Esophagus squamous epithelium (tissue), 5 donors: ENCODE measurements around the gene ESRRB. TPM values are rescaled to one million over a fixed set of nuclear protein-coding genes. Genes with fewer than 3 reads are reported as not detected.

Experiments
- DNase-seq: peaks from one replicate; lab custom pipeline; 2025; lab: John Stamatoyannopoulos, UW
- H3K27ac ChIP-seq, 4 donors: fragments of 200-600 bp; sonication (generic); one replicate each; pipeline ENCODE4 v1.5.1; 2016 to 2019; ENCODE audit warnings: mild to moderate bottlenecking in 1 of 4
- H3K27me3 ChIP-seq, 4 donors: fragments of 200-600 bp; sonication (generic); 1 replicate in 3 of 4; 2 replicates in 1 of 4; pipeline versions ENCODE4 v1.5.1 to v1.6.0; 2017 to 2021; ENCODE audit warnings: antibody characterized with exemption in 1 of 4
- H3K36me3 ChIP-seq, 3 donors: fragments of 200-600 bp; sonication (generic); one replicate each; pipeline ENCODE4 v1.5.1; 2016 to 2019
- H3K4me1 ChIP-seq, 3 donors: fragments of 200-600 bp; sonication (generic); one replicate each; pipeline ENCODE4 v1.5.1; 2017 to 2019
- H3K4me3 ChIP-seq, 4 donors: fragments of 200-600 bp; sonication (generic); 1 replicate in 3 of 4; 2 replicates in 1 of 4; pipeline ENCODE4 v1.5.1; 2016 to 2019; ENCODE audit warnings: mild to moderate bottlenecking in 2 of 4, moderate library complexity in 1 of 4
- H3K9me3 ChIP-seq, 3 donors: fragments of 200-600 bp; sonication (generic); one replicate each; pipeline ENCODE4 v1.5.1; 2016 to 2019
- POLR2A ChIP-seq, 4 donors: fragments of 450-650 bp; IDR thresholded peaks; one replicate each; pipeline ENCODE4 v1.6.1; 2017; ENCODE audit warnings: antibody characterized with exemption in 4 of 4, mild to moderate bottlenecking in 4 of 4, moderate library complexity in 3 of 4
- WGBS, 2 donors: methylation state at CpG; one replicate each; pipeline ENCODE4 v1.1.5; 2018; 5-methylcytosine and 5-hydroxymethylcytosine counted together
- intact Hi-C: fragments of 100-400 bp; cut with DNase I; formaldehyde crosslinking; loops from one replicate; pipeline ENCODE4 v1.15.0; 2022
- total RNA-seq, 4 donors: library from RNA; depleted of rRNA; stranded (reverse); fragments of >200 nt; gene quantifications; one replicate each; pipeline ENCODE4 v1.1.0, GENCODE V29; 2016
- TF ChIP-seq, protein P1 (sequence below), 6 experiments: fragments of 450-650 bp in 4 of 6; fragments of 200-600 bp in 2 of 6; sonication (generic) in 2 of 6; IDR thresholded peaks; one replicate each; pipeline ENCODE4 v1.5.1; 2016 to 2019; ENCODE audit warnings: antibody characterized with exemption in 6 of 6, mild to moderate bottlenecking in 4 of 6, moderate library complexity in 4 of 6
- donor health status: DM: yes; HTN: yes; CAD: no.

ESRRB gene
- total RNA-seq, 4 donors from 2014 or later = not detected

DNA sequence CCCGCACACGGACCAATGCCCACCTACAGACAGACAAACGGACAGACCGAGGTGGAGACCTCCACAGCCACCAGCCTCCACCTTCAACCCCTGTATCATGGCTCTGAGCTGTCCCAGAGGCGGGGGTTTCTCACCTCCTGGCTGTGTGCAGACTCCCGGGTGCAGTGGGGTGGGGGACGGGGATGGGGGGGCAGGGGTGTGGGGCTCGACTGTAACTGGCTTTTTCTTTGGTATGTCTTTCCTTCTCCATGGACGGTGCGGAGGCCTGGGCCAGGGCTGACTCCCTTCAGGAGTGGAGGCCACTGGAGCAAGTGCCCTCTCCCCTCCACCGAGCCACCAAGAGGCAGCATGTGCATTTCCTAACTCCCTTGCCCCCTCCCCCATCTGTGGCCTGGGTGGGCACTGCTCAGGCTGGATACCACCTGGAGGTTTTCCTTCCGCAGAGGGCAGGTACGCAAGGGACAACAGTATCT, 122.6 kb downstream of the ESRRB start:
- WGBS, 2 donors = 74 to 93% methylated on average over 5 to 6 of the region's 13 CpGs
- DNase-seq = no peak
- Histone ChIP-seq H3K9me3 (no peaks in the 10 kb centered on the region), H3K27ac (no peak overlapping the region), H3K27me3 (peaks cover 0 to 51% (median 0%) of the 10 kb centered on the region in 4 donors), H3K36me3 (no peaks in the 10 kb centered on the region), H3K4me1 (no peaks in the 10 kb centered on the region), H3K4me3 (no peak overlapping the region)
- intact Hi-C loops = no loop called here
- TF ChIP-seq, protein P1, sequence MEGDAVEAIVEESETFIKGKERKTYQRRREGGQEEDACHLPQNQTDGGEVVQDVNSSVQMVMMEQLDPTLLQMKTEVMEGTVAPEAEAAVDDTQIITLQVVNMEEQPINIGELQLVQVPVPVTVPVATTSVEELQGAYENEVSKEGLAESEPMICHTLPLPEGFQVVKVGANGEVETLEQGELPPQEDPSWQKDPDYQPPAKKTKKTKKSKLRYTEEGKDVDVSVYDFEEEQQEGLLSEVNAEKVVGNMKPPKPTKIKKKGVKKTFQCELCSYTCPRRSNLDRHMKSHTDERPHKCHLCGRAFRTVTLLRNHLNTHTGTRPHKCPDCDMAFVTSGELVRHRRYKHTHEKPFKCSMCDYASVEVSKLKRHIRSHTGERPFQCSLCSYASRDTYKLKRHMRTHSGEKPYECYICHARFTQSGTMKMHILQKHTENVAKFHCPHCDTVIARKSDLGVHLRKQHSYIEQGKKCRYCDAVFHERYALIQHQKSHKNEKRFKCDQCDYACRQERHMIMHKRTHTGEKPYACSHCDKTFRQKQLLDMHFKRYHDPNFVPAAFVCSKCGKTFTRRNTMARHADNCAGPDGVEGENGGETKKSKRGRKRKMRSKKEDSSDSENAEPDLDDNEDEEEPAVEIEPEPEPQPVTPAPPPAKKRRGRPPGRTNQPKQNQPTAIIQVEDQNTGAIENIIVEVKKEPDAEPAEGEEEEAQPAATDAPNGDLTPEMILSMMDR (IDR thresholded peaks at IDR 0.05) = no peak
- TF ChIP-seq POLR2A (IDR thresholded peaks at IDR 0.05) = no peak

DNA sequence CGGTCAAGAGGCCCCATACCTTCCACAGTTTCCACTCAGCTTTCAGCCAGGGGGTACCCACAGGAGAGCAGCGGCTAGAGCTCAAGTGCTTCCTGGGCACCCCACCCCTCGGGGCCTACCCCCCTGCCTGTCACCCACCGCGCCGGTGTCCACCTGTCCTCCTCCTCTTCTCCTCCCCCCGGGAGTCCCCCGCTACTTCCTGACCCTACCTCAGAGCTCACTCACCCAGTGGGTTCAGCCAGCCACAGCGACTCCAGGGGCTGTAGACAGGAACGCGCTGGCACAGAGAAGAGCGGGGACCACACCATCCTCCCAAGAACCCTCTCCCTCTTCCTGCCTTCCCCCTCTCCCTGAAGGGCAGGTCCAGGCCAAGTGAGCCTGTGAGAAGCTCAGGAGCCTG, 123.0 kb downstream of the ESRRB start:
- no peak overlapping the region for H3K27ac ChIP-seq
- H3K9me3 ChIP-seq = no peaks in the 10 kb centered on the region
- H3K36me3 ChIP-seq = no peaks in the 10 kb centered on the region
- intact Hi-C loops = no loop called here
- TF ChIP-seq, protein P1 (IDR thresholded peaks at IDR 0.05) = no peak
- no peak for TF ChIP-seq POLR2A (IDR thresholded peaks at IDR 0.05)
- DNase-seq = no peak
- peaks cover 0 to 51% (median 0%) of the 10 kb centered on the region in 4 donors for H3K27me3 ChIP-seq
- no peak overlapping the region for H3K4me3 ChIP-seq
- 76 to 91% methylated on average over 5 to 6 of the region's 12 CpGs for WGBS, 2 donors
- H3K4me1 ChIP-seq = no peaks in the 10 kb centered on the region

DNA sequence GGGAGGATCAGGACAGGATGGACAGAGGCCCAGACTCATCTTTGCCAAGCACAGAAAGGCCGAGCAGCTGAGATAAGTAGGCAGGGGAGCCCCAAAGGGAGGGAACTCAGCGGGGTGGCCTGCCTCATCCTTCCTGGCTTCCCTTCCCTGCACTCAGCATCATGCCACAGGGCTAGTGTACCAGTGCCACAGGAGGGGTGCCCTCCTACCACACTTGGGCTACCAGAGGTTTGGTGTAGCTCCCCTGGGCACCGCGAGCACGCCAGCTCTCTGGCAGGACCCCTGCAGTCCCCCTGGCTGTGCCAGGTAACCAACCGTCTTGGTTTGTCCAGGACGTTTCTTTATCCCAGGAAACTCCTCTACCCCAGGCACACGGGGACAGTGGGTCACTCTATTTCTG, 123.5 kb downstream of the ESRRB start:
- Histone ChIP-seq H3K27me3 (peaks cover 0 to 51% (median 0%) of the 10 kb centered on the region in 4 donors), H3K4me1 (no peaks in the 10 kb centered on the region), H3K27ac (no peak overlapping the region), H3K36me3 (no peaks in the 10 kb centered on the region), H3K4me3 (no peak overlapping the region), H3K9me3 (no peaks in the 10 kb centered on the region)
- TF ChIP-seq, protein P1 (IDR thresholded peaks at IDR 0.05) = no peak
- TF ChIP-seq POLR2A (IDR thresholded peaks at IDR 0.05) = no peak
- intact Hi-C loops = no loop called here
- whole genome bisulfite sequencing, 2 donors = 92% methylated on average over 7 of the region's 8 CpGs; no CpG with 5 or more reads in 1 of the 2 donors
- DNase-seq = no peak

DNA sequence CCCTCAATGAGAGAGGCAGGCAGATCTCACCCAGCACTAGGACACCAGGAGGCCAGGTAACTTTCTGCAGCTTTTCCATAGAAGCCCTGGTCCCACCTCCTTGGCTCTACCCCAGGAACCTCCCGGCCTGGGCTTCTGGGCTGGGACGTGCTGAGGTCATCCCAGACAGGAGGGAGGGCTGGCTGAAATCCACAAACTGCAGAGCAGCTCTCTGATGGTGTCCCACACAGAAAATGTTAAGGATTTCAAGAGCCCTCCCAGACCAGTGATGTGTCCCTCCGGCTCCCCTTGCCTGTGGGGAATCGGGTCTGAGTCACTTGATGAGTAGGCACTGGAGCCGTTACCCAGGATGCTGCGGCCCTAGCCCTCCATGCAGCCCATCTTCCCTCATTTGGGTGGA, 124.1 kb downstream of the ESRRB start:
- 0% methylated on average over 2 of the region's 6 CpGs; no CpG with 5 or more reads in 1 of the 2 donors for WGBS, 2 donors
- peaks cover 0 to 51% (median 0%) of the 10 kb centered on the region in 4 donors for H3K27me3 ChIP-seq
- DNase-seq = no peak
- no peaks in the 10 kb centered on the region for H3K4me1 ChIP-seq
- TF ChIP-seq POLR2A (IDR thresholded peaks at IDR 0.05) = no peak
- intact Hi-C loops = no loop called here
- H3K4me3 ChIP-seq = no peak overlapping the region
- no peaks in the 10 kb centered on the region for H3K36me3 ChIP-seq
- H3K27ac ChIP-seq = no peak overlapping the region
- no peaks in the 10 kb centered on the region for H3K9me3 ChIP-seq

DNA sequence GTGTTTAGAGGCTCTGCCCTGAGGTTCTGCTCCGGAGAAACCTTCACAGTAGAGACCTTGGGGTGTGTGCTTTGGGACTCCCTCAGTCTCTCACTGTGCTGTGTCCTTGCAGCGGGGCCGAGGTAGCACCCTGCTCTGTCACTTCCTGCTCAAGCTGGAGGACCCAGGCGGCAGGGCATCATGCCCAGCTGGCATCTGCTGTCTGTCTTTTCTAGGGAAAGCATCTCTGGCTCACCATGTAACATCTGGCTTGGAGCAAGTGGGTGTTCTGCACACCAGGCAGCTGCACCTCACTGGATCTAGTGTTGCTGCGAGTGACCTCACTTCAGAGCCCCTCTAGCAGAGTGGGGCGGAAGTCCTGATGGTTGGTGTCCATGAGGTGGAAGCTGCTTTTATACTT, 124.5 kb downstream of the ESRRB start:
- H3K27ac ChIP-seq = no peak overlapping the region
- 61% methylated on average over 4 of the region's 6 CpGs; no CpG with 5 or more reads in 1 of the 2 donors for WGBS, 2 donors
- no peak overlapping the region for H3K4me3 ChIP-seq
- intact Hi-C loops = no loop called here
- DNase-seq = no peak
- H3K4me1 ChIP-seq = no peaks in the 10 kb centered on the region
- TF ChIP-seq, protein P1 (IDR thresholded peaks at IDR 0.05) = no peak
- no peak for TF ChIP-seq POLR2A (IDR thresholded peaks at IDR 0.05)
- peaks cover 0 to 55% (median 0%) of the 10 kb centered on the region in 4 donors for H3K27me3 ChIP-seq
- H3K36me3 ChIP-seq = no peaks in the 10 kb centered on the region
- H3K9me3 ChIP-seq = no peaks in the 10 kb centered on the region
